GM23248 (cell line): ENCODE results near the gene SNX22. TPM values are rescaled to one million over a fixed set of nuclear protein-coding genes. Genes with fewer than 3 reads are reported as not detected.
"Not testable (repeated sequence)": the region's sequence is repeated elsewhere in the genome, so short reads cannot be mapped to it uniquely, and the experiment has no call there.

ENCODE experiments used
- DNase-seq: peaks from one replicate; pipeline ENCODE4 v3.0.0-alpha.2; 2015
- H2AFZ ChIP-seq: fragments of 200-600 bp; sonication (generic); 2 replicates; pipeline ENCODE4 v1.6.1; 2016; ENCODE audit warnings: antibody characterized with exemption
- H3F3A ChIP-seq: fragments of 200-600 bp; sonication (generic); 2 replicates; pipeline ENCODE4 v1.6.1; 2016; ENCODE audit warnings: mild to moderate bottlenecking, antibody characterized with exemption, mixed run types; ENCODE audit not compliant: insufficient read depth
- H3K27ac ChIP-seq: fragments of 200-600 bp; sonication (generic); 2 replicates; pipeline ENCODE4 v1.5.1; 2016; ENCODE audit warnings: mild to moderate bottlenecking
- H3K27me3 ChIP-seq: fragments of 200-600 bp; sonication (generic); replicated peaks from 2 replicates; pipeline ENCODE4 v1.6.1; 2016; ENCODE audit warnings: mild to moderate bottlenecking; ENCODE audit not compliant: insufficient read depth
- H3K36me3 ChIP-seq: fragments of 200-600 bp; sonication (generic); 2 replicates; pipeline ENCODE4 v1.6.1; 2016; ENCODE audit warnings: low read depth, mild to moderate bottlenecking
- H3K4me1 ChIP-seq: fragments of 200-600 bp; sonication (generic); 2 replicates; pipeline ENCODE4 v1.6.1; 2016; ENCODE audit warnings: mild to moderate bottlenecking; ENCODE audit not compliant: insufficient read depth
- H3K4me2 ChIP-seq: fragments of 200-600 bp; sonication (generic); one replicate; pipeline ENCODE4 v1.6.1; 2016; ENCODE audit warnings: mild to moderate bottlenecking; ENCODE audit not compliant: unreplicated experiment
- H3K4me3 ChIP-seq: fragments of 200-600 bp; sonication (generic); 2 replicates; pipeline ENCODE4 v1.5.1; 2016; ENCODE audit warnings: mild to moderate bottlenecking
- H3K79me2 ChIP-seq: fragments of 200-600 bp; sonication (generic); 2 replicates; pipeline ENCODE4 v1.6.1; 2016; ENCODE audit warnings: mild to moderate bottlenecking; ENCODE audit not compliant: insufficient read depth
- H3K9ac ChIP-seq: fragments of 200-600 bp; sonication (generic); 2 replicates; pipeline ENCODE4 v1.6.1; 2016; ENCODE audit warnings: mild to moderate bottlenecking
- H3K9me2 ChIP-seq: fragments of 200-600 bp; sonication (generic); 2 replicates; pipeline ENCODE4 v1.6.1; 2016; ENCODE audit warnings: mixed run types, mild to moderate bottlenecking, moderate library complexity; ENCODE audit not compliant: insufficient read depth
- H3K9me3 ChIP-seq: fragments of 200-600 bp; sonication (generic); one replicate; pipeline ENCODE4 v1.6.1; 2017; ENCODE audit warnings: low read depth
- H4K20me1 ChIP-seq: fragments of 200-600 bp; sonication (generic); 2 replicates; pipeline ENCODE4 v1.6.0; 2016; ENCODE audit not compliant: insufficient read depth
- EZH2 ChIP-seq: fragments of 200-600 bp; sonication (generic); IDR thresholded peaks from 2 replicates; pipeline ENCODE4 v1.6.1; 2018; ENCODE audit warnings: antibody characterized with exemption, mild to moderate bottlenecking; ENCODE audit not compliant: insufficient read depth, poor library complexity, severe bottlenecking
- EZH2phosphoT487 ChIP-seq: fragments of 200-600 bp; sonication (generic); IDR thresholded peaks from 2 replicates; pipeline ENCODE4 v1.6.1; 2018; ENCODE audit warnings: antibody characterized with exemption, moderate library complexity, mild to moderate bottlenecking, low read depth; ENCODE audit not compliant: insufficient read depth
- WGBS, 2 experiments: methylation state at CpG; one replicate each; pipeline ENCODE4 v1.1.6; 2015 to 2017; ENCODE audit warnings: low lambda C conversion rate in 2 of 2, low coverage in 1 of 2; ENCODE audit errors: missing lambda C conversion rate in 2 of 2; 5-methylcytosine and 5-hydroxymethylcytosine counted together
- in situ Hi-C: fragments of 300-500 bp; cut with MboI; formaldehyde crosslinking; loops from 2 replicates; pipeline ENCODE4 v1.15.0; 2020
- polyA plus RNA-seq: library from polyadenylated mRNA; unstranded; fragments of >200 nt; fragmentation: Nextera tagmentation; extraction: Ambion mirVana; gene quantifications from 2 replicates; pipeline ENCODE4 v1.2.1, GENCODE V29; 2016
- total RNA-seq: library from RNA; depleted of rRNA; stranded (reverse); fragments of >200 nt; shearing (Covaris generic); gene quantifications from 2 replicates; pipeline ENCODE4 v1.2.3, GENCODE V29; 2014

SNX22 gene
- total and polyA plus RNA-seq, 2 experiments from 2014 or later, result 0.66 TPM; not detected in 1

DNA sequence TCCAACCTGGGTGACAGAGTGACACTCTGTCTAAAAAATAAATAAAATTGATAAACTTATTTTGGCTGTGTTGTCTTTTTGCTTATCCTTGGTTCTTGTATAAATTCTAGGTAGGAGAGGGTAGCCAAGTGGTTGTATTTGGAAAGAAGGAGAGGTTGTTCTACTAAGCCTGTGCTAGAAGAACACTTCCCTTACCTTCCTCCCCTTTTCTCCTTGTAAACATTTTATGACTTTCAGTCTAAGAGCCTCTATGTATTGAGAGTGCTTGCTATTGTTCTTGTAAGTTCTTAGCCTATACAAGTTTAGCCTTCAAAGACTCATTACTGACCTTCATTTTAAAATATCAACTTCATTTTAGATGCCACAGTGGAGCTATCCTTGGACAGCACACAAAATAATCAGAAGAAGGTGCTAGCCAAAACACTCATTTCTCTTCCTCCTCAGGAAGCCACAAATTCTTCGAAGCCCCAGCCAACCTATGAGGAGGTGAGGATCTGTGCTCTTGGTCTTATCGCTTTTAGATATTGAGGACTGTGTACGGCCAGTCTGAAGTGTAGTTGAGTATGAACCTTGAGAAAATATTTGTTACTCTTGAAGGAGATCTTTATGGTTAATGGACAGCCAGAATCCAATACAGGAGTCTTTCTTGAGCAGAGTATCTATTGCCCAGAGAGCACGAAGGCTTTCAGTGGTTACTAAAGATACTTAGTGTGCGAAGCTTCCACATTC lies 33.6 kb upstream of the SNX22 start:
- H3K9me2 ChIP-seq, result no peaks in the 10 kb centered on the region
- peaks cover 50% of the 10 kb centered on the region for H3K79me2 ChIP-seq
- no peaks in the 10 kb centered on the region for H4K20me1 ChIP-seq
- no peak for TF ChIP-seq EZH2
- no peak for TF ChIP-seq EZH2phosphoT487
- H3K4me3 ChIP-seq, result no peak overlapping the region
- H3K4me2 ChIP-seq, result no peak overlapping the region
- no peaks in the 10 kb centered on the region for H3K27me3 ChIP-seq
- no peaks in the 10 kb centered on the region for H3K9me3 ChIP-seq
- no peak for DNase-seq
- H3K4me1 ChIP-seq, result peaks cover 7% of the 10 kb centered on the region
- WGBS, 2 experiments, result 97 to 98% methylated on average over 5 of the region's 5 CpGs
- H3K27ac ChIP-seq, result no peak overlapping the region
- in situ Hi-C loops, result no loop called here
- H3F3A ChIP-seq, result peaks cover 11% of the 10 kb centered on the region; the same call in 1 of the 2 replicates
- peaks cover 53% of the 10 kb centered on the region for H3K36me3 ChIP-seq
- no peak overlapping the region for H2AFZ ChIP-seq
- H3K9ac ChIP-seq, result no peak overlapping the region

DNA sequence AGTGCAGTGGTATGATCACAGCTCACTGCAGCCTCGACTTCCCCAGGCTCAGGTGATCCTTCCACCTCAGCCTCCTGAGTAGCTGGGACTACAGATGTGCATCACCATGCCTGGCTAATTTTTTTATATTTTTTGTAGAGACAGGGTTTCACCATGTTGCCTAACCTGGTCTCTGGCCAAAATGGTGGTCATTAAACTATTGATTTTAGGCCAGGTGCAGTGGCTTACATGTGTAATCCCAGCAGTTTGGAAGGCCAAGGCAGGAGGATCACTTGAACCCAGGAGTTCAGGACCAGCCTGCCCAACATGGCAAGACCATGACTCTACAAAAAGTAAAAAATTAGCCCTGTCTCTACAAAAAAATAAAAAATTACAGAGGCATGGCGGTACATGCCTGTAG lies 31.2 kb upstream of the SNX22 start:
- in situ Hi-C loops, H3K9ac ChIP-seq, H4K20me1 ChIP-seq, H3K4me3 ChIP-seq, DNase-seq, H3K27ac ChIP-seq, H3F3A ChIP-seq, H3K4me2 ChIP-seq, H2AFZ ChIP-seq, H3K9me2 ChIP-seq, H3K4me1 ChIP-seq, H3K9me3 ChIP-seq, H3K27me3 ChIP-seq: not testable (repeated sequence)
- peaks cover 29% of the 10 kb centered on the region for H3K79me2 ChIP-seq
- peaks cover 58% of the 10 kb centered on the region for H3K36me3 ChIP-seq
- 96 to 100% methylated on average over 2 of the region's 2 CpGs for WGBS, 2 experiments

DNA sequence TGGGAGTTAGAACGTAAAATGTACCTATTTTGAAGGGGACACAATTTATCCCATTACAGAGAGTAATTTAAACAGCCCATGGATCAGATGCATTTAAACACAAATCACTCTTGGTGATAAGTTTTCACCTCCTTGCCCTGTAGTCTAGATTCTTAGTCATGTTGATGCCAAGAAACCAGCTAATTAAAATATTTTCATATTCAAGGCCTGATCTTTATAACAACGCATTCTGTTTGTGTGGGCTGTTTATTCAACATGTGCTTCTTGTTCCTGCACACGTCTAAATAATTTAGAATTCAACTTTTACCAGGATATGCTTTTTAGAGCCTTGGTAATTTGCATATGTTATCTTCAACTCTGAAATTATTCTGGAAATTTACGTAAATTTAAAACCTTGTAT lies 29.9 kb upstream of the SNX22 start:
- Histone ChIP-seq H3K27me3 (no peaks in the 10 kb centered on the region), H3K4me2 (no peak overlapping the region), H3K36me3 (peaks cover 53% of the 10 kb centered on the region), H3K79me2 (peaks cover 20% of the 10 kb centered on the region; the same call in 1 of the 2 replicates), H2AFZ (no peak overlapping the region), H3K9ac (no peak overlapping the region), H3K9me2 (no peaks in the 10 kb centered on the region), H3K9me3 (no peaks in the 10 kb centered on the region), H3K4me1 (no peaks in the 10 kb centered on the region), H3F3A (no peaks in the 10 kb centered on the region), H4K20me1 (no peaks in the 10 kb centered on the region), H3K4me3 (no peak overlapping the region), H3K27ac (no peak overlapping the region)
- in situ Hi-C loops, result no loop called here
- DNase-seq, result no peak
- 78 to 82% methylated on average over 4 of the region's 4 CpGs for WGBS, 2 experiments
- TF ChIP-seq EZH2phosphoT487, result no peak
- TF ChIP-seq EZH2, result no peak

DNA sequence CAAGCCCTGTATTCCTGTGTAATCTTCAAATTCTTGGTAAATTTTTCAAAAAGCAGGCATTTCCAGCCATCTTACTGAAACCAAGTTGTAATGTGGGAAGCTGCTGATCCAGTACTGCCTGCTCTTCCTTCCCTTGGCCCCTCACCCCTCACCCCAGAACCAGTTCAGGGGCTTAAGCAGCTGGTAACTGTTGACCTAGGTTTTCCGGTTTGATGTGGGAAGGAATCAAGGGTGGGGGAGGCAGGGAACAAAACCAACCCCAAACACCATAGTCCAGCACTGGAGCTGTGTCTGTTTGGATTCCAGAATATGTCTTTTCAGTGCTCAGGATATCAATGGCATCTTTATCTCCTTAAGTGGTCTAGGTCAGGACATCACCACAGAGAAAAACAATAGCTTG lies 29.1 kb upstream of the SNX22 start:
- H2AFZ ChIP-seq, result no peak overlapping the region
- DNase-seq, result no peak
- H3K4me2 ChIP-seq, result no peak overlapping the region
- no peak overlapping the region for H3K9ac ChIP-seq
- H3K36me3 ChIP-seq, result peaks cover 61% of the 10 kb centered on the region
- TF ChIP-seq EZH2phosphoT487 (no peak), EZH2 (no peak)
- in situ Hi-C loops, result no loop called here
- no peaks in the 10 kb centered on the region for H3K9me3 ChIP-seq
- H4K20me1 ChIP-seq, result no peaks in the 10 kb centered on the region
- no peak overlapping the region for H3K27ac ChIP-seq
- no peaks in the 10 kb centered on the region for H3F3A ChIP-seq
- 100% methylated on average over 1 of the region's 1 CpG for WGBS, 2 experiments
- no peaks in the 10 kb centered on the region for H3K9me2 ChIP-seq
- no peaks in the 10 kb centered on the region for H3K27me3 ChIP-seq
- 0 out of 2 replicates have a peak, but pooled peaks cover 14% of the 10 kb centered on the region for H3K79me2 ChIP-seq
- no peaks in the 10 kb centered on the region for H3K4me1 ChIP-seq
- no peak overlapping the region for H3K4me3 ChIP-seq
